K562 (cell line): ENCODE results near the gene MAD1L1.

Experiments used
- CAMTA2 ChIP-seq: fragments of 250-450 bp; sonication (Bioruptor Pico); conservative IDR thresholded peaks from 2 replicates; pipeline ENCODE4 v1.5.1; 2022
- EP300 ChIP-seq: IDR thresholded peaks from 2 replicates; pipeline ENCODE4 v1.6.1; 2012; ENCODE audit warnings: low read length, improper control_type of control experiment
- SPI1 ChIP-seq: IDR thresholded peaks from 2 replicates; pipeline ENCODE4 v1.6.1; 2011; ENCODE audit warnings: low read depth, low read length, control low read depth, borderline replicate concordance
- TAF1 ChIP-seq: IDR thresholded peaks from 2 replicates; pipeline ENCODE4 v1.6.1; 2011; ENCODE audit warnings: mild to moderate bottlenecking, low read length, moderate library complexity; ENCODE audit not compliant: insufficient read depth, control insufficient read depth, severe bottlenecking; ENCODE audit errors: extremely low read depth
- TF ChIP-seq, protein P1 (sequence below), 3 experiments: IDR thresholded peaks in 2 of 3; conservative IDR thresholded peaks in 1 of 3; 2 replicates each; pipeline ENCODE4 v1.5.1; 2011 to 2012; ENCODE audit warnings: low read length in 3 of 3, mild to moderate bottlenecking in 3 of 3, control low read depth in 2 of 3, improper control_type of control experiment in 1 of 3, inconsistent platforms in 1 of 3, low read depth in 1 of 3, mixed read lengths in 1 of 3, moderate library complexity in 1 of 3; ENCODE audit not compliant: insufficient read depth in 2 of 3

DNA sequence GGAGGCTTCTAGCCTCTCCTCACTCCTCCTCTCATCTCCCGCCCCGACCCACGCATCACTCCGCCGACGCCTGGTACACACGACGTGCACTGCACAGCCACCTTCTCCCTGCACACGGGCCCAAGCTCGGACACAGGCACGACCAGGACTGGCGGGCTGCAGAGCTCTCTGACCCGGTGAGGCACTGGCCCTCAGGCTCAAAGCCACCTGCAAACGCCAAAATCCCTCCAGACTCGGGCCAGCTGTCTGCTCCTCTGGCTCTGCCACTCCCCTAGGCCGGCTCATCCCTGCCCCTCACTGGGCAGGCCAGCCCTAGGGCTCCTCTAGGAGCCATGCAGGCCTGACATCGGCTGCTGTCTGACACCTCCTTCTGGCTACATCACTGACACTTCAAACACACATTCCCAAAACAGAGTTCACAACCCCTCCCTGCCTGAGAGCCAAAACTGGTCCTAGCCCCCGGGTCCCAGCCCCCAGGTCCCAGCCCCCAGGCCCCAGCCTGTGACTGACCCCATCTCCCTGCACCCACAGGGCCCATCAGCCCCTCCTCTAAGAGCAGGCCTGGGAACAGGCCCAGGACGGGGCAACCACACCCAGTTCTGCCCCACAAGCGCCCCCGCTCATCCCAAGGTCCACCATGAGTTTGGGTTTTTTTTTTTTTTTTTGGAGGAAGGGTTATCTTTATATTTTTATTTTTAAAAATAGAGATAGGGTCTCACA lies 35.1 kb downstream of the MAD1L1 start:
- TF ChIP-seq, protein P1, sequence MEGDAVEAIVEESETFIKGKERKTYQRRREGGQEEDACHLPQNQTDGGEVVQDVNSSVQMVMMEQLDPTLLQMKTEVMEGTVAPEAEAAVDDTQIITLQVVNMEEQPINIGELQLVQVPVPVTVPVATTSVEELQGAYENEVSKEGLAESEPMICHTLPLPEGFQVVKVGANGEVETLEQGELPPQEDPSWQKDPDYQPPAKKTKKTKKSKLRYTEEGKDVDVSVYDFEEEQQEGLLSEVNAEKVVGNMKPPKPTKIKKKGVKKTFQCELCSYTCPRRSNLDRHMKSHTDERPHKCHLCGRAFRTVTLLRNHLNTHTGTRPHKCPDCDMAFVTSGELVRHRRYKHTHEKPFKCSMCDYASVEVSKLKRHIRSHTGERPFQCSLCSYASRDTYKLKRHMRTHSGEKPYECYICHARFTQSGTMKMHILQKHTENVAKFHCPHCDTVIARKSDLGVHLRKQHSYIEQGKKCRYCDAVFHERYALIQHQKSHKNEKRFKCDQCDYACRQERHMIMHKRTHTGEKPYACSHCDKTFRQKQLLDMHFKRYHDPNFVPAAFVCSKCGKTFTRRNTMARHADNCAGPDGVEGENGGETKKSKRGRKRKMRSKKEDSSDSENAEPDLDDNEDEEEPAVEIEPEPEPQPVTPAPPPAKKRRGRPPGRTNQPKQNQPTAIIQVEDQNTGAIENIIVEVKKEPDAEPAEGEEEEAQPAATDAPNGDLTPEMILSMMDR (IDR thresholded peaks at IDR 0.05 in 2 of 3, conservative IDR thresholded peaks at IDR 0.05 in 1 of 3; ENCODE audit: insufficient read depth in 2 of 3, low read depth in 1 of 3, low read length in 3 of 3): no peak
- no peak for TF ChIP-seq TAF1
- no peak for TF ChIP-seq SPI1
- no peak for TF ChIP-seq EP300
- TF ChIP-seq CAMTA2: no peak
